ENCODE results near the gene ITPKC.
A peak's percentile ranks its signal among the peaks of the same experiment; 100 is the strongest.

The ITPKC gene

DNA sequence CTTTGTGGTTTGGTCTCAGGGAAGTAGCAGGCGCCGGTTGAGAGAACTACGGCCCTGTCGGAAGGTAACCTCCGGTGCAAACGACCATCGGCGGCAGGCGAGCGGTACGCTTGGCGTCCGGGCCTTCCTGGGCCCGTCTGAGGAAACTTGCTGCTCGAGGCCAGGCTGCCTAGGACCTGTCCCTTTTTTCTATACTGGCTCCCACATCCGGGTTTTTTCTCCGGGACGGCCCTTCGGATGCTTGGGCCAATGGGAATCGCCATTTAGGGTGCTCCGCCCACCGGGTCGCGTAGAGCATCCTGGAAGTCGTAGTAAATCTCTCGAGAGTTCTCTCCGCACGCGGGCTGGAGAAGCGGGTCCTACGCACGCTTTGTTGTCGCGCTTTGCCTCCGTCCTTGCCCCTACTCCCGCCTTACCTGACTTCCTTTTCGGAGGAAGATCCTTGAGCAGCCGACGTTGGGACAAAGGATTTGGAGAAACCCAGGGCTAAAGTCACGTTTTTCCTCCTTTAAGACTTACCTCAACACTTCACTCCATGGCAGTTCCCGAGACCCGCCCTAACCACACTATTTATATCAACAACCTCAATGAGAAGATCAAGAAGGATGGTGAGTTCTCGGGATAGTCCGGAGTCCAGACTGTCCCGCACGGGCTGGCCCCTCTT, 34.1 kb downstream of the ITPKC start, which contains the start of gene SNRPA:
TSS of gene SNRPA (plus strand) at position 330 of the 664 bp plus-strand sequence. CDS start at position 536, 206 bp downstream.
- no peak for TF ChIP-seq CSDC2 (CRISPR knock-in tag; IDR thresholded peaks at IDR 0.05)
- no peak for TF ChIP-seq PPARA (CRISPR knock-in tag; IDR thresholded peaks at IDR 0.05; ENCODE audit: borderline replicate concordance)
- TF ChIP-seq ZFP30 (CRISPR knock-in tag; IDR thresholded peaks at IDR 0.05): no peak
- TF ChIP-seq BACH2 (CRISPR knock-in tag; IDR thresholded peaks at IDR 0.05; ENCODE audit: borderline replicate concordance): no peak
- TF ChIP-seq OSR1 (CRISPR knock-in tag; IDR thresholded peaks at IDR 0.05): no peak
- no peak for TF ChIP-seq RARB (CRISPR knock-in tag; IDR thresholded peaks at IDR 0.05)
- no peak for TF ChIP-seq ZNF70 (CRISPR knock-in tag; IDR thresholded peaks at IDR 0.05)
- TF ChIP-seq, protein P1, sequence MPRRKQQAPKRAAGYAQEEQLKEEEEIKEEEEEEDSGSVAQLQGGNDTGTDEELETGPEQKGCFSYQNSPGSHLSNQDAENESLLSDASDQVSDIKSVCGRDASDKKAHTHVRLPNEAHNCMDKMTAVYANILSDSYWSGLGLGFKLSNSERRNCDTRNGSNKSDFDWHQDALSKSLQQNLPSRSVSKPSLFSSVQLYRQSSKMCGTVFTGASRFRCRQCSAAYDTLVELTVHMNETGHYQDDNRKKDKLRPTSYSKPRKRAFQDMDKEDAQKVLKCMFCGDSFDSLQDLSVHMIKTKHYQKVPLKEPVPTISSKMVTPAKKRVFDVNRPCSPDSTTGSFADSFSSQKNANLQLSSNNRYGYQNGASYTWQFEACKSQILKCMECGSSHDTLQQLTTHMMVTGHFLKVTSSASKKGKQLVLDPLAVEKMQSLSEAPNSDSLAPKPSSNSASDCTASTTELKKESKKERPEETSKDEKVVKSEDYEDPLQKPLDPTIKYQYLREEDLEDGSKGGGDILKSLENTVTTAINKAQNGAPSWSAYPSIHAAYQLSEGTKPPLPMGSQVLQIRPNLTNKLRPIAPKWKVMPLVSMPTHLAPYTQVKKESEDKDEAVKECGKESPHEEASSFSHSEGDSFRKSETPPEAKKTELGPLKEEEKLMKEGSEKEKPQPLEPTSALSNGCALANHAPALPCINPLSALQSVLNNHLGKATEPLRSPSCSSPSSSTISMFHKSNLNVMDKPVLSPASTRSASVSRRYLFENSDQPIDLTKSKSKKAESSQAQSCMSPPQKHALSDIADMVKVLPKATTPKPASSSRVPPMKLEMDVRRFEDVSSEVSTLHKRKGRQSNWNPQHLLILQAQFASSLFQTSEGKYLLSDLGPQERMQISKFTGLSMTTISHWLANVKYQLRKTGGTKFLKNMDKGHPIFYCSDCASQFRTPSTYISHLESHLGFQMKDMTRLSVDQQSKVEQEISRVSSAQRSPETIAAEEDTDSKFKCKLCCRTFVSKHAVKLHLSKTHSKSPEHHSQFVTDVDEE (CRISPR knock-in tag; IDR thresholded peaks at IDR 0.05): no peak
- TF ChIP-seq ESRRG (CRISPR knock-in tag; IDR thresholded peaks at IDR 0.05): no peak
- TF ChIP-seq TCF4 (CRISPR knock-in tag; IDR thresholded peaks at IDR 0.05; ENCODE audit: borderline replicate concordance): no peak
- no peak for TF ChIP-seq ISL1 (CRISPR knock-in tag; IDR thresholded peaks at IDR 0.05)
- TF ChIP-seq GLIS3 (CRISPR knock-in tag; IDR thresholded peaks at IDR 0.05): no peak
- no peak for TF ChIP-seq TOX (CRISPR knock-in tag; IDR thresholded peaks at IDR 0.05; ENCODE audit: borderline replicate concordance)
- no peak for TF ChIP-seq ZC3H10 (CRISPR knock-in tag; IDR thresholded peaks at IDR 0.05)
- TF ChIP-seq, protein P2, sequence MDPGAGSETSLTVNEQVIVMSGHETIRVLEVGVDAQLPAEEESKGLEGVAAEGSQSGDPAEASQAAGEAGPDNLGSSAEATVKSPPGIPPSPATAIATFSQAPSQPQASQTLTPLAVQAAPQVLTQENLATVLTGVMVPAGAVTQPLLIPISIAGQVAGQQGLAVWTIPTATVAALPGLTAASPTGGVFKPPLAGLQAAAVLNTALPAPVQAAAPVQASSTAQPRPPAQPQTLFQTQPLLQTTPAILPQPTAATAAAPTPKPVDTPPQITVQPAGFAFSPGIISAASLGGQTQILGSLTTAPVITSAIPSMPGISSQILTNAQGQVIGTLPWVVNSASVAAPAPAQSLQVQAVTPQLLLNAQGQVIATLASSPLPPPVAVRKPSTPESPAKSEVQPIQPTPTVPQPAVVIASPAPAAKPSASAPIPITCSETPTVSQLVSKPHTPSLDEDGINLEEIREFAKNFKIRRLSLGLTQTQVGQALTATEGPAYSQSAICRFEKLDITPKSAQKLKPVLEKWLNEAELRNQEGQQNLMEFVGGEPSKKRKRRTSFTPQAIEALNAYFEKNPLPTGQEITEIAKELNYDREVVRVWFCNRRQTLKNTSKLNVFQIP (CRISPR knock-in tag; IDR thresholded peaks at IDR 0.05; ENCODE audit: borderline replicate concordance, low read depth): no peak
- ATAC-seq: peak; percentile 87

DNA sequence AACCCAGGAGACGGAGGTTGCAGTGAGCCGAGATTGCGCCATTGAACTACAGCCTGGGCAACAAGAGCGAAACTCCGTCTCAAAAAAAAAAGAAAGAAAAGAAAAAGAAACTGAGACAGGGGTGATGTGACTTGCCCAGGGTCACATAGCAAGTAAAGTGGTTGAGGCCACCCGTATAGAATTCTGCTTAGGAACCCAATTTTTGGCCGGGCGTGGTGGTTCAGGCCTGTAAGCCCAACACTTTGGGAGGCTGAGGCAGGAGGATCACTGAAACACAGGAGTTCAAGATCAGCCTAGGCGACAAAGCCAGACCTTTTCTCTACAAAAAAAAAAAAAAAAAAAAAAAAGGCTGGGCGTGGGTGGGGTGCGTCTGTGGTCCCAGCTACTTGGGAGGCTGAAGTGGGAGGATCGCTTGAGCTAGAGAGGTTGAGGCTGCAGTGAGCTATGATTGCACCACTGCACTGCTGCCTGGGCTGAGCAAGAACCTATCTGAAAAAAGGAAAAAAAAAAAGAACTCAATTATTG, 35.4 kb downstream of the ITPKC start:
- TF ChIP-seq, protein P3, sequence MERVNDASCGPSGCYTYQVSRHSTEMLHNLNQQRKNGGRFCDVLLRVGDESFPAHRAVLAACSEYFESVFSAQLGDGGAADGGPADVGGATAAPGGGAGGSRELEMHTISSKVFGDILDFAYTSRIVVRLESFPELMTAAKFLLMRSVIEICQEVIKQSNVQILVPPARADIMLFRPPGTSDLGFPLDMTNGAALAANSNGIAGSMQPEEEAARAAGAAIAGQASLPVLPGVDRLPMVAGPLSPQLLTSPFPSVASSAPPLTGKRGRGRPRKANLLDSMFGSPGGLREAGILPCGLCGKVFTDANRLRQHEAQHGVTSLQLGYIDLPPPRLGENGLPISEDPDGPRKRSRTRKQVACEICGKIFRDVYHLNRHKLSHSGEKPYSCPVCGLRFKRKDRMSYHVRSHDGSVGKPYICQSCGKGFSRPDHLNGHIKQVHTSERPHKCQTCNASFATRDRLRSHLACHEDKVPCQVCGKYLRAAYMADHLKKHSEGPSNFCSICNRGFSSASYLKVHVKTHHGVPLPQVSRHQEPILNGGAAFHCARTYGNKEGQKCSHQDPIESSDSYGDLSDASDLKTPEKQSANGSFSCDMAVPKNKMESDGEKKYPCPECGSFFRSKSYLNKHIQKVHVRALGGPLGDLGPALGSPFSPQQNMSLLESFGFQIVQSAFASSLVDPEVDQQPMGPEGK (CRISPR knock-in tag; IDR thresholded peaks at IDR 0.05; ENCODE audit: borderline replicate concordance): no peak
- TF ChIP-seq ESRRG (CRISPR knock-in tag; IDR thresholded peaks at IDR 0.05): no peak
- no peak for TF ChIP-seq ZNF70 (CRISPR knock-in tag; IDR thresholded peaks at IDR 0.05)
- TF ChIP-seq SNAI2 (CRISPR knock-in tag; IDR thresholded peaks at IDR 0.05): no peak
- no peak for TF ChIP-seq ZNF8 (CRISPR knock-in tag; IDR thresholded peaks at IDR 0.05)
- no peak for TF ChIP-seq OSR1 (CRISPR knock-in tag; IDR thresholded peaks at IDR 0.05)
- TF ChIP-seq ARNTL (CRISPR knock-in tag; IDR thresholded peaks at IDR 0.05; ENCODE audit: borderline replicate concordance, low read depth): no peak
- TF ChIP-seq CSDC2 (CRISPR knock-in tag; IDR thresholded peaks at IDR 0.05): no peak
- TF ChIP-seq, protein P1 (CRISPR knock-in tag; IDR thresholded peaks at IDR 0.05): no peak
- no peak for ATAC-seq

DNA sequence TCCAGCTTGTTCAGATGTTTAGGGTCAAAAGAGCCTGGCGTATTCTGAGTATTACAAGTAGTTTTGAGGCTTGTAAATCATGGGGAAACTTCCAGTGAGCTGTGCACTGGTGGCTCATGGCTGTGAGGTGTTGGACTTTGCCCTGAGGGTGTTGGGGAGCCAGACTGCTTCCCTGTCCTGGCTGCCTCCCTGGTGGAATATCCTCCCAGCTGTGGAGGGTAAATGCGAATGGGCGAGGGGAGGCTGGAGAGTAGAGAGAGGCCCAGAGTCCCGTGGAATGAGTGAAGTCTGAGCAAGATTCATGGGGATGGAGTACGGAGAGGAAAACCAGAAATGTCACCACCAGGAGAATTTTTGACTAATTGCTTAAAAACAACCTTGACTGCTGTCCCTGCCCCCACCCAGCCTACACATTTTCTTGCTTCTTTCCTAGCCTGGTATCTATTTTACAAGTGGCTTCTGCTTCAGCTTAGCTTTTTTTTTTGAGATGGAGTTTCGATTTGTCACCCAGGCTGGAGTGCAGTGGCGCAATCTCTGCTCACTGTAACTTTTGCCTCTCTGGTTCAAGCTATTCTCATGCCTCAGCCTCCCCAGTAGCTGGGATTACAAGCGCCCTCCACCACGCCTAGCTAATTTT, 37.8 kb downstream of the ITPKC start:
- no peak for ATAC-seq
- TF ChIP-seq ZNF70 (CRISPR knock-in tag; IDR thresholded peaks at IDR 0.05) (peak; percentile 78), ZC3H10 (CRISPR knock-in tag; IDR thresholded peaks at IDR 0.05) (no peak)
